Stimulated activated CD8-positive, alpha-beta memory T cell treated with anti-CD3 and anti-CD28 coated beads, Interleukin-4, amount 100 ng/mL, for 4 hours (primary cell): ENCODE data around the gene HTR2C.
"Not testable (repeated sequence)": the region's sequence is repeated elsewhere in the genome, so short reads cannot be mapped to it uniquely, and the experiment has no call there.

Source experiments
- DNase-seq, 2 donors: peaks; one replicate each; pipeline ENCODE4 v3.0.0-alpha.2; 2020; ENCODE audit warnings: low read depth in 2 of 2, low spot score in 1 of 2

HTR2C gene

GRCh38 chrX:114712466-114712865 is 128.6 kb downstream of the HTR2C start:
- no peak for DNase-seq

GRCh38 chrX:114715096-114715495 is 131.2 kb downstream of the HTR2C start:
- no peak for DNase-seq

DNA sequence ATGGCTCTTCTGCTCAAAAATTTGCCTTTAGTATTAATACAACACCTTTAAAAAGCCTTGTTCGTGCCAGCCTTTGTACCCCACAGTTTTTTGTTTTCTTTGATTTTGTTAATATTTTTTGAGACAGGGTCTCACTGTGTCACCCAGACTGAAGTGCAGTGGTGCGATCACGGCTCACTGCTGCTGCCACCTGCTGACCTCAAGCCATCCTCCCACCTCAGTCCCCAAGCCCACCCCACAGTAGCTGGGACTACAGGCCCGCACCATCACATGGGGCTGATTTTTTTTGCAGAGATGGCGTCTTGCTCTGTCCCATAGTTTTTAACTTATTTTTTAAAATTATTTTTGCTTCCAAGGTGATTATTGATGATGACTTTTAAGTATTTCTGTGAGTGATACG is 134.0 kb downstream of the HTR2C start:
- no peak for DNase-seq

- no peak for DNase-seq
Measured at GRCh38 chrX:114766541-114766940, 182.7 kb downstream of the HTR2C start.

GRCh38 chrX:114774691-114775090 is 190.8 kb downstream of the HTR2C start:
- no peak for DNase-seq

- DNase-seq: no peak
Measured at GRCh38 chrX:114782925-114783324, 199.0 kb downstream of the HTR2C start.

- no peak for DNase-seq
Measured at GRCh38 chrX:114787061-114787460, 203.2 kb downstream of the HTR2C start.

DNA sequence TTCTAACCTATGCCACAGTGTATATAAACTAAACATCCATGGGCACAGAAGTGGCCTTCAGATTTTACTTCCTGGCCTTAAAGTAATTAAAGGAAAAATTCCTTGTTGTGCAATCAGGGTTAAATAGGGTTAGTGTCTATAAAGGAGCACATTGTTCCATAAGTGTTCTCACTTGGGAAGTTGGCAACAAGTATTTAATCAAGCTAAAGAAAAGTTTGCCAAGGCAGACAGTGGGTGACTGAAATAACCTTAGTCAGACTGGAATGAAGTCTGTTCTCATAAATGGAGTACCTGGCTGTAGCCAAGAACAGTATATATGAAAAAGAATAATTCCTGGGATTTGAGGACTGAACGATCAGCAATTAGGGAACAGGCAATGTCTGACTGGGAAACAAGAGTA is 213.6 kb downstream of the HTR2C start:
- DNase-seq: no peak

GRCh38 chrX:114798907-114799306 is 215.0 kb downstream of the HTR2C start:
- DNase-seq: no peak

- no peak for DNase-seq
Measured at GRCh38 chrX:114800719-114801118, 216.8 kb downstream of the HTR2C start.

- DNase-seq: no peak
Measured at GRCh38 chrX:114819509-114819908, 235.6 kb downstream of the HTR2C start.

GRCh38 chrX:114841051-114841450 is 257.2 kb downstream of the HTR2C start:
- DNase-seq: no peak

GRCh38 chrX:114842181-114842580 is 258.3 kb downstream of the HTR2C start:
- DNase-seq: no peak

DNA sequence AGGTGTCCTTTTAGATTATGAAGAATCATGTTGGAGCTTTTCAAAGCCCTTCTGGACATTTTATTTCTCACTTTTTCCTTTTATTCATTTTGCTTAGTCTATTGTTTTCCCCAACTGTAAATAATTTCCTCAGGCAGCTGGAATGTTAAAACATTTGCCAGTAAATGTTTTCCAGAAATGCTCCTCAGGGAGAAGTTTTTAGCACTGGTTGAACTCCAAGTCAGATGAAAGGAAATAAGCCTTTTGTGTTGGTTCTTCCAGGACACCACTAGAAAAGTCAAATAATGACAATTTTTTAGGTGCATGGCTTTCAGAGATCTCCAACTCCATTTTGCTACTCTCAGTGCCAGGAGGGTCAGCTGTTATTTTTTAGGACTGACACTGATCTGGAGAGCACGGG is 305.6 kb downstream of the HTR2C start:
- no peak for DNase-seq

DNA sequence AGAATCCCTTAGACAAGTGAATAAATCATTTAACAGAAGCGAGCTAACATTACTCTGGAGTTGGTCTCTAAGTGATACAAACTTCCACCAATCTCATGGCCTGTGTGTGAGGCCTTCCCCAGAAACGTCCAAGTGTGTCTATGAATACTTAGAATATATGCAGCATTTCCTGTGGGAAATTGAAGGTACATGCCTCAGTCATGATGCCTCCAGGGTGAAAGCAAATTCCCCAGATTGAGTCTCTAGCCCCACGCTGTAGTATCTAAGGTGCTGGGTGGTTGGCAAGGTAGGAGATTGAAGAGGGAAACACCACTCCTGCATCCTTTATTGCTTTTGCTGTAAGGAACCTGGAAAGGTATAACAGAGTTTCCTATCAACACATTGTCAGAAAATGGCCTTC is 319.7 kb downstream of the HTR2C start:
- DNase-seq: no peak

- DNase-seq: no peak
Measured at GRCh38 chrX:114905251-114905650, 321.4 kb downstream of the HTR2C start.

- no peak for DNase-seq
Measured at GRCh38 chrX:114906984-114907510, 323.2 kb downstream of the HTR2C start.

DNA sequence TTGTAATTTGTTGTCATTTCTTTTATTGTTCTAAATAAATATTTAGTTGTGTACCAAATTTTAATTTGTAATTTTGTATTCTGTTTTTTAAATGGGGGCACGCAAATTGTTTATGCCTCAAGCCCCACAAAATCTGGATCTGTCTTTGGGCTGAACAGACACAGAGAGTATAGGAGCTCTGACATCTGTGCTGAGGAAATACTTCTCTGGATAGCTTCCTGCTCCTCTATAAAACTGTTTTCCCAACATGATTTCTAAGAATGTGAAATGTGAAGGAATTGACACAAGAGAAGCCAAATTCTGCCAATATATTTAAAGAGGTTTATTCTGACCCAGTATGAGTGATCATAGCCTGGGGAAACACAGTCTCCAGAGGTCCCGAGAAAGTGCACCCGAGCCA is 340.5 kb downstream of the HTR2C start:
- no peak for DNase-seq

GRCh38 chrX:114924856-114925255 is 341.0 kb downstream of the HTR2C start:
- no peak for DNase-seq

DNA sequence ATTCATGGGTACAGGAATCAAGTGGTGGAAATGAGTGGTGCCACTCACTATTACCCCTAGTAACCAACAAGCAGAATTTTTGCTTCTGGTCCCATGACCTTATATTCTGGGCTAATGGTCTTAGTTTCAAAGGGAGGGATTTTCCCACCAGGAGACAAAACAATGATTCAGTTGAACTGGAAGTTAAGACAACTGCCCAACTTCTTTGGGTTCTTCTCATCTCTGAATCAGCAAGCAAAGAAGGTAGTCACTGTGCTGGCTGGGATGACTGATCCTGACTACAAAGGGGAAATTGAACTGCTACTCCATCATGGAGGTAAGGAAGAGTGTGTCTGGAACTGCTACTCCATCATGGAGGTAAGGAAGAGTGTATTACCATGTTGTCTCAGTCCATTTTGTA is 346.3 kb downstream of the HTR2C start:
- DNase-seq: no peak

- no peak for DNase-seq
Measured at GRCh38 chrX:114932550-114932949, 348.7 kb downstream of the HTR2C start.

GRCh38 chrX:114933291-114933690 is 349.4 kb downstream of the HTR2C start:
- not testable (repeated sequence) for DNase-seq

GRCh38 chrX:114937090-114937489 is 353.2 kb downstream of the HTR2C start:
- not testable (repeated sequence) for DNase-seq

- DNase-seq: no peak
Measured at GRCh38 chrX:114952696-114953095, 368.8 kb downstream of the HTR2C start.
